HCT116 (cell line): ENCODE results near the gene RIC8B. TPM values are rescaled to one million over a fixed set of nuclear protein-coding genes. Genes with fewer than 3 reads are reported as not detected.

ENCODE experiments used
- ATAC-seq: fragments of 200-7000 bp; cut with Tn5 transposase; 2 replicates; pipeline ENCODE4 v1.9.1; 2020; ENCODE audit warnings: mild to moderate bottlenecking, moderate library complexity
- BruUV-seq: library from RNA; stranded (reverse); fragments of 400-500 nt; replicated peaks from 2 replicates; lab custom pipeline; 2021; lab: Mats Ljungman, UMichigan
- CTCF ChIA-PET: fragments of 300-600 bp; sonication (Branson Sonifier 250); formaldehyde crosslinking; loops from one replicate; lab custom pipeline; 2021; ENCODE audit warnings: antibody characterized with exemption; lab: Charles Lee
- POLR2A ChIA-PET: fragments of 300-600, 350-600 bp; sonication (Branson Sonifier 250); formaldehyde crosslinking; loops from one replicate; lab custom pipeline; 2021; ENCODE audit warnings: antibody characterized with exemption; lab: Charles Lee
- RAD21 ChIA-PET, 2 experiments: fragments of 300-600 bp; sonication (Branson Sonifier 250); formaldehyde crosslinking; loops; one replicate each; lab custom pipeline; 2023; ENCODE audit warnings: low total read pairs in 2 of 2; ENCODE audit not compliant: uncharacterized antibody in 2 of 2, unreplicated experiment in 2 of 2, low non-redundant PET in 1 of 2; lab: Charles Lee
- DNase-seq: peaks from one replicate; pipeline ENCODE4 v3.0.0-alpha.2; 2010; ENCODE audit warnings: low read depth, low spot score
- H2AFZ ChIP-seq: fragments of 200-600 bp; shearing (Covaris generic), sonication (generic); 2 replicates; pipeline ENCODE4 v1.6.1; 2017; ENCODE audit warnings: low read depth, mixed run types, mixed read lengths, antibody characterized with exemption, low read length; ENCODE audit not compliant: poor library complexity, severe bottlenecking
- H3K27ac ChIP-seq: 2 replicates; pipeline ENCODE4 v1.5.1; 2012; ENCODE audit warnings: low read depth, low read length
- H3K27me3 ChIP-seq: fragments of 200-600 bp; sonication (generic); 2 replicates; pipeline ENCODE4 v1.6.1; 2016; ENCODE audit warnings: mixed run types, low read length, mixed read lengths; ENCODE audit not compliant: insufficient read depth
- H3K36me3 ChIP-seq, 2 experiments: fragments of 200-500 bp in 1 of 2; fragments of 200-600 bp in 1 of 2; sonication (Bioruptor generic) in 1 of 2; sonication (generic) in 1 of 2; 2 replicates each; pipeline versions ENCODE4 v1.5.1 to v1.6.1; 2014 to 2016; ENCODE audit warnings: low read length in 2 of 2, inconsistent platforms in 1 of 2, mixed read lengths in 1 of 2, mixed run types in 1 of 2; ENCODE audit not compliant: insufficient read depth in 2 of 2, control insufficient read depth in 1 of 2
- H3K4me1 ChIP-seq, 2 experiments: fragments of 200-600 bp in 1 of 2; sonication (generic) in 1 of 2; 2 replicates each; pipeline versions ENCODE4 v1.5.1 to v1.6.1; 2012 to 2017; ENCODE audit warnings: low read length in 2 of 2, inconsistent platforms in 1 of 2, mild to moderate bottlenecking in 1 of 2, mixed read lengths in 1 of 2, mixed run types in 1 of 2, moderate library complexity in 1 of 2; ENCODE audit not compliant: insufficient read depth in 2 of 2, control insufficient read depth in 1 of 2
- H3K4me2 ChIP-seq: fragments of 200-600 bp; sonication (generic); 2 replicates; pipeline ENCODE4 v1.6.1; 2017; ENCODE audit warnings: mixed run types, low read length, mixed read lengths
- H3K4me3 ChIP-seq, 2 experiments: fragments of 200-600 bp in 1 of 2; sonication (generic) in 1 of 2; replicated peaks in 1 of 2; 2 replicates each; pipeline ENCODE4 v1.5.1; 2011 to 2016; ENCODE audit warnings: low read length in 2 of 2, control low read depth in 1 of 2, low read depth in 1 of 2, mild to moderate bottlenecking in 1 of 2, mixed read lengths in 1 of 2, mixed run types in 1 of 2
- H3K79me2 ChIP-seq: fragments of 200-600 bp; sonication (generic); 2 replicates; pipeline ENCODE4 v1.6.1; 2017; ENCODE audit warnings: mild to moderate bottlenecking, mixed run types, low read length, moderate library complexity, mixed read lengths; ENCODE audit not compliant: insufficient read depth
- H3K9ac ChIP-seq: fragments of 200-600 bp; sonication (generic); 2 replicates; pipeline ENCODE4 v1.6.1; 2016; ENCODE audit warnings: low read length, mixed read lengths
- H3K9me2 ChIP-seq: fragments of 200-600 bp; sonication (generic), shearing (Covaris generic); 2 replicates; pipeline ENCODE4 v1.6.1; 2017; ENCODE audit warnings: mixed run types, mild to moderate bottlenecking, moderate library complexity; ENCODE audit not compliant: insufficient read depth
- H3K9me3 ChIP-seq, 2 experiments: fragments of 200-500 bp in 1 of 2; fragments of 200-600 bp in 1 of 2; sonication (Bioruptor generic) in 1 of 2; sonication (generic) in 1 of 2; 2 replicates each; pipeline ENCODE4 v1.6.1; 2014 to 2017; ENCODE audit warnings: low read length in 2 of 2, mixed read lengths in 2 of 2, inconsistent platforms in 1 of 2, low read depth in 1 of 2, mild to moderate bottlenecking in 1 of 2, mixed run types in 1 of 2, moderate library complexity in 1 of 2; ENCODE audit not compliant: control insufficient read depth in 1 of 2, insufficient read depth in 1 of 2
- H4K20me1 ChIP-seq: fragments of 200-600 bp; sonication (generic), shearing (Covaris generic); 2 replicates; pipeline ENCODE4 v1.6.1; 2017; ENCODE audit warnings: mixed run types, mild to moderate bottlenecking, moderate library complexity; ENCODE audit not compliant: insufficient read depth
- EGR1 ChIP-seq: IDR thresholded peaks from 2 replicates; pipeline ENCODE4 v1.6.1; 2012; ENCODE audit warnings: low read depth
- ELF1 ChIP-seq: IDR thresholded peaks from 2 replicates; pipeline ENCODE4 v1.6.1; 2012; ENCODE audit warnings: low read depth, borderline replicate concordance
- FOSL1 ChIP-seq: IDR thresholded peaks from 2 replicates; pipeline ENCODE4 v1.6.1; 2012; ENCODE audit warnings: low read depth
- JUND ChIP-seq: IDR thresholded peaks from 2 replicates; pipeline ENCODE4 v1.6.1; 2012
- RAD21 ChIP-seq: IDR thresholded peaks from 2 replicates; pipeline ENCODE4 v1.6.1; 2012; ENCODE audit warnings: low read depth, mild to moderate bottlenecking
- SRF ChIP-seq: IDR thresholded peaks from 2 replicates; pipeline ENCODE4 v1.6.1; 2012; ENCODE audit warnings: low read depth
- ZNF274 ChIP-seq: fragments of 200-500 bp; sonication (Bioruptor generic); IDR thresholded peaks from 2 replicates; pipeline ENCODE4 v1.6.1; 2014; ENCODE audit warnings: mild to moderate bottlenecking, low read depth, low read length, inconsistent platforms
- intact Hi-C: fragments of 100-400 bp; cut with micrococcal nuclease; formaldehyde crosslinking; loops from 2 replicates; pipeline ENCODE4 v1.10.0; 2022
- total RNA-seq: library from RNA; stranded (reverse); gene quantifications from one replicate; pipeline ENCODE4 v1.2.1, GENCODE V29; 2021; ENCODE audit not compliant: unreplicated experiment
- TF ChIP-seq, protein P1 (sequence below): IDR thresholded peaks from 2 replicates; pipeline ENCODE4 v1.6.1; 2012
- TF ChIP-seq, protein P2 (sequence below): IDR thresholded peaks from 2 replicates; pipeline ENCODE4 v1.6.1; 2012; ENCODE audit warnings: low read depth

Gene RIC8B
- total RNA-seq, 1 experiment from 2014 or later = 16.7 TPM

DNA sequence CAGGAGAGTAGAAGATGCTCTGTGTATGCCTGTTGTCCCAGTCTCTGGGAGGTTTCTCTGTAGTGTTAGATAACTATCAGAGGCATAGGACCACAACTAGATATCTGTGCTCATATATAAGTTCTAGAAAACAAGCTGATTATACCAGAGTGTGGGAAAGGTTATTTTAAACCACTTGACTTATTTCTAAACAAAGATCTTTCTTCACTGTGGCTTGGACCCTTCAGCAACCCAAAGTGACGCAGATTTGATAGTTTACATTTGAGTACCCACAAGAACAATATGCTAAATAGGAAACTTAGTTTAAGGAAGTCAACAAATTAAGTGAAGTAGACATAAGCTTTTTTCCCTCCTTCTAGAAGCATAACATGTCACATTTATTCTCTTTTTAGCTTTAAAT, 41.3 kb downstream of the RIC8B start:
- Histone ChIP-seq H3K27ac (no peak overlapping the region), H2AFZ (no peak overlapping the region), H4K20me1 (no peaks in the 10 kb centered on the region), H3K9me2 (no peaks in the 10 kb centered on the region), H3K4me3 (no peak overlapping the region), H3K9ac (no peak overlapping the region), H3K4me1 (no peaks in the 10 kb centered on the region), H3K4me2 (no peak overlapping the region), H3K9me3 (no peaks in the 10 kb centered on the region), H3K27me3 (no peaks in the 10 kb centered on the region), H3K79me2 (no peaks in the 10 kb centered on the region), H3K36me3 (0 out of 4 replicates have a peak, but pooled peaks cover 2 to 5% of the 10 kb centered on the region in 2 experiments)
- POLR2A ChIA-PET = no interaction called here
- BruUV-seq = no TSS peak
- DNase-seq (no peak), ATAC-seq (no peak)
- intact Hi-C loops = no loop called here
- RAD21 ChIA-PET = no interaction called here
- CTCF ChIA-PET = no interaction called here
- TF ChIP-seq EGR1 = no peak

DNA sequence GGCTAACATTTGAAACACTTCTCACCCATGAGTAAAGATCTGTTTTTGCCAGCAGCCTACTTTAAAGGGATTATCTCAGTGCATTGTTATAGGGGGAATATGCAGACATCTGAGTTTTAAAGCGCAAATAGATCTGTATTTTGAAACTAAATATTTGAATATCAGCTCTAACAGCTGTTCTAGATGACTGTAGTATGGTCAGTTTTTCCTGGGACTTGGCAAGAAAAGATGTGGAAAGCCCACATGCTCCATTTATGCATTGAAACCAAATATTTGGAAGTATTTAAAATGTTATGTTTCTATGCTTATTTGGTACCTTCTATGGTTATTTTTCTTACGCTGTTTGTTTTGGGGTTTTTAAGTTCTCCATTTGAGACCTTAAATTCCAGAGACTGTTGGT, 41.7 kb downstream of the RIC8B start:
- intact Hi-C loops = no loop called here
- Histone ChIP-seq H3K9me2 (no peaks in the 10 kb centered on the region), H3K27ac (no peak overlapping the region), H3K36me3 (0 out of 4 replicates have a peak, but pooled peaks cover 2 to 5% of the 10 kb centered on the region in 2 experiments), H3K79me2 (no peaks in the 10 kb centered on the region), H2AFZ (no peak overlapping the region), H4K20me1 (no peaks in the 10 kb centered on the region), H3K4me2 (no peak overlapping the region), H3K9me3 (no peaks in the 10 kb centered on the region), H3K9ac (no peak overlapping the region)
- RAD21 ChIA-PET = no interaction called here
- CTCF ChIA-PET = no interaction called here
- no TSS peak for BruUV-seq
- no peak for ATAC-seq
- TF ChIP-seq JUND (no peak), ZNF274 (no peak), FOSL1 (no peak), SRF (no peak), EGR1 (no peak), ELF1 (no peak), RAD21 (no peak)
- TF ChIP-seq, protein P1, sequence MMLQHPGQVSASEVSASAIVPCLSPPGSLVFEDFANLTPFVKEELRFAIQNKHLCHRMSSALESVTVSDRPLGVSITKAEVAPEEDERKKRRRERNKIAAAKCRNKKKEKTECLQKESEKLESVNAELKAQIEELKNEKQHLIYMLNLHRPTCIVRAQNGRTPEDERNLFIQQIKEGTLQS = no peak
- TF ChIP-seq, protein P2, sequence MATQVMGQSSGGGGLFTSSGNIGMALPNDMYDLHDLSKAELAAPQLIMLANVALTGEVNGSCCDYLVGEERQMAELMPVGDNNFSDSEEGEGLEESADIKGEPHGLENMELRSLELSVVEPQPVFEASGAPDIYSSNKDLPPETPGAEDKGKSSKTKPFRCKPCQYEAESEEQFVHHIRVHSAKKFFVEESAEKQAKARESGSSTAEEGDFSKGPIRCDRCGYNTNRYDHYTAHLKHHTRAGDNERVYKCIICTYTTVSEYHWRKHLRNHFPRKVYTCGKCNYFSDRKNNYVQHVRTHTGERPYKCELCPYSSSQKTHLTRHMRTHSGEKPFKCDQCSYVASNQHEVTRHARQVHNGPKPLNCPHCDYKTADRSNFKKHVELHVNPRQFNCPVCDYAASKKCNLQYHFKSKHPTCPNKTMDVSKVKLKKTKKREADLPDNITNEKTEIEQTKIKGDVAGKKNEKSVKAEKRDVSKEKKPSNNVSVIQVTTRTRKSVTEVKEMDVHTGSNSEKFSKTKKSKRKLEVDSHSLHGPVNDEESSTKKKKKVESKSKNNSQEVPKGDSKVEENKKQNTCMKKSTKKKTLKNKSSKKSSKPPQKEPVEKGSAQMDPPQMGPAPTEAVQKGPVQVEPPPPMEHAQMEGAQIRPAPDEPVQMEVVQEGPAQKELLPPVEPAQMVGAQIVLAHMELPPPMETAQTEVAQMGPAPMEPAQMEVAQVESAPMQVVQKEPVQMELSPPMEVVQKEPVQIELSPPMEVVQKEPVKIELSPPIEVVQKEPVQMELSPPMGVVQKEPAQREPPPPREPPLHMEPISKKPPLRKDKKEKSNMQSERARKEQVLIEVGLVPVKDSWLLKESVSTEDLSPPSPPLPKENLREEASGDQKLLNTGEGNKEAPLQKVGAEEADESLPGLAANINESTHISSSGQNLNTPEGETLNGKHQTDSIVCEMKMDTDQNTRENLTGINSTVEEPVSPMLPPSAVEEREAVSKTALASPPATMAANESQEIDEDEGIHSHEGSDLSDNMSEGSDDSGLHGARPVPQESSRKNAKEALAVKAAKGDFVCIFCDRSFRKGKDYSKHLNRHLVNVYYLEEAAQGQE = no peak
- TF ChIP-seq, all 23 proteins: peak for 0
- Histone ChIP-seq H3K27me3 (no peaks in the 10 kb centered on the region), H3K4me3 (no peak overlapping the region), H3K4me1 (no peaks in the 10 kb centered on the region)
- POLR2A ChIA-PET = no interaction called here
- DNase-seq = no peak
